Neuronal stem cell (in vitro differentiated cells): ENCODE results near the gene CTSZ.

Experiments used
- DNase-seq: peaks from one replicate; pipeline ENCODE4 v3.0.0-alpha.2; 2013; ENCODE audit warnings: low spot score
- H2AFZ ChIP-seq: one replicate; pipeline ENCODE4 v1.6.1; 2013; ENCODE audit warnings: mild to moderate bottlenecking, low read length, inconsistent platforms
- H2AK5ac ChIP-seq: 2 replicates; pipeline ENCODE4 v1.6.1; 2013; ENCODE audit warnings: low read depth, mild to moderate bottlenecking, inconsistent platforms, low read length, moderate library complexity, mixed read lengths
- H2BK120ac ChIP-seq: 2 replicates; pipeline ENCODE4 v1.6.1; 2013; ENCODE audit warnings: low read depth, mild to moderate bottlenecking, inconsistent platforms, low read length, moderate library complexity, mixed read lengths
- H2BK12ac ChIP-seq: one replicate; pipeline ENCODE4 v1.6.1; 2013; ENCODE audit warnings: low read length, inconsistent platforms
- H2BK15ac ChIP-seq: 2 replicates; pipeline ENCODE4 v1.6.1; 2013; ENCODE audit warnings: mild to moderate bottlenecking, low read length, inconsistent platforms, mixed read lengths
- H2BK5ac ChIP-seq: one replicate; pipeline ENCODE4 v1.6.1; 2013; ENCODE audit warnings: inconsistent platforms, mild to moderate bottlenecking, low read length, moderate library complexity
- H3K14ac ChIP-seq: one replicate; pipeline ENCODE4 v1.6.1; 2013; ENCODE audit warnings: low read length, inconsistent platforms
- H3K18ac ChIP-seq: 2 replicates; pipeline ENCODE4 v1.6.1; 2013; ENCODE audit warnings: low read length, inconsistent platforms
- H3K23ac ChIP-seq: 2 replicates; pipeline ENCODE4 v1.6.1; 2013; ENCODE audit warnings: low read depth, mild to moderate bottlenecking, mixed read lengths, low read length, inconsistent platforms; ENCODE audit not compliant: poor library complexity
- H3K27ac ChIP-seq: replicated peaks from 3 replicates; pipeline ENCODE4 v1.5.1; 2013; ENCODE audit warnings: low read length, inconsistent platforms
- H3K27me3 ChIP-seq, 3 experiments: 2 replicates each; pipeline ENCODE4 v1.6.1; 2013; ENCODE audit warnings: low read length in 3 of 3, mild to moderate bottlenecking in 2 of 3, inconsistent platforms in 1 of 3, low read depth in 1 of 3, mixed read lengths in 1 of 3, moderate library complexity in 1 of 3; ENCODE audit not compliant: control insufficient read depth in 3 of 3, insufficient read depth in 3 of 3
- H3K36me3 ChIP-seq, 2 donors: replicated peaks in 1 of 2; 2 replicates each; pipeline ENCODE4 v1.6.1; 2013; ENCODE audit warnings: low read length in 2 of 2; ENCODE audit not compliant: control insufficient read depth in 2 of 2, insufficient read depth in 2 of 2
- H3K4ac ChIP-seq: 2 replicates; pipeline ENCODE4 v1.6.1; 2013; ENCODE audit warnings: inconsistent platforms, mild to moderate bottlenecking, low read length, moderate library complexity
- H3K4me1 ChIP-seq, 2 donors: 1 replicate in 1 of 2; 2 replicates in 1 of 2; pipeline ENCODE4 v1.6.1; 2013; ENCODE audit warnings: low read length in 2 of 2, low read depth in 1 of 2; ENCODE audit not compliant: control insufficient read depth in 2 of 2, insufficient read depth in 1 of 2
- H3K4me2 ChIP-seq: one replicate; pipeline ENCODE4 v1.6.1; 2013; ENCODE audit warnings: mild to moderate bottlenecking, low read length, inconsistent platforms; ENCODE audit not compliant: insufficient read depth, poor library complexity, severe bottlenecking
- H3K4me3 ChIP-seq, 2 donors: 2 replicates each; pipeline ENCODE4 v1.5.1; 2013; ENCODE audit warnings: low read length in 2 of 2, mild to moderate bottlenecking in 2 of 2, inconsistent platforms in 1 of 2, moderate library complexity in 1 of 2
- H3K79me1 ChIP-seq: one replicate; pipeline ENCODE4 v1.6.1; 2013; ENCODE audit warnings: low read depth, mild to moderate bottlenecking, inconsistent platforms, low read length, moderate library complexity
- H3K9ac ChIP-seq: one replicate; pipeline ENCODE4 v1.6.1; 2013; ENCODE audit warnings: mild to moderate bottlenecking, low read depth, low read length, inconsistent platforms; ENCODE audit not compliant: poor library complexity
- H3K9me3 ChIP-seq, 2 donors: replicated peaks in 1 of 2; 2 replicates each; pipeline versions ENCODE3 to v1.6.1; 2013; ENCODE audit warnings: low read length in 2 of 2, mild to moderate bottlenecking in 2 of 2, inconsistent platforms in 1 of 2, low read depth in 1 of 2, mixed read lengths in 1 of 2, moderate library complexity in 1 of 2; ENCODE audit not compliant: control insufficient read depth in 2 of 2, insufficient read depth in 1 of 2
- H4K8ac ChIP-seq: one replicate; pipeline ENCODE4 v1.6.1; 2013; ENCODE audit warnings: low read depth, mild to moderate bottlenecking, inconsistent platforms, low read length, moderate library complexity
- H4K91ac ChIP-seq: one replicate; pipeline ENCODE4 v1.6.1; 2013; ENCODE audit warnings: low read length, low read depth, mild to moderate bottlenecking, inconsistent platforms; ENCODE audit not compliant: poor library complexity
- WGBS, 2 donors: extraction: QIAGEN DNeasy Blood & Tissue Kit; methylation state at CpG; one replicate each; pipeline ENCODE4 v1.1.7; 2013; ENCODE audit warnings: missing lambda C conversion rate in 2 of 2, mixed read lengths in 1 of 2; ENCODE audit not compliant: insufficient read length in 2 of 2, insufficient replicate concordance in 1 of 2; ENCODE audit errors: extremely low coverage in 2 of 2; 5-methylcytosine and 5-hydroxymethylcytosine counted together

CTSZ gene

DNA sequence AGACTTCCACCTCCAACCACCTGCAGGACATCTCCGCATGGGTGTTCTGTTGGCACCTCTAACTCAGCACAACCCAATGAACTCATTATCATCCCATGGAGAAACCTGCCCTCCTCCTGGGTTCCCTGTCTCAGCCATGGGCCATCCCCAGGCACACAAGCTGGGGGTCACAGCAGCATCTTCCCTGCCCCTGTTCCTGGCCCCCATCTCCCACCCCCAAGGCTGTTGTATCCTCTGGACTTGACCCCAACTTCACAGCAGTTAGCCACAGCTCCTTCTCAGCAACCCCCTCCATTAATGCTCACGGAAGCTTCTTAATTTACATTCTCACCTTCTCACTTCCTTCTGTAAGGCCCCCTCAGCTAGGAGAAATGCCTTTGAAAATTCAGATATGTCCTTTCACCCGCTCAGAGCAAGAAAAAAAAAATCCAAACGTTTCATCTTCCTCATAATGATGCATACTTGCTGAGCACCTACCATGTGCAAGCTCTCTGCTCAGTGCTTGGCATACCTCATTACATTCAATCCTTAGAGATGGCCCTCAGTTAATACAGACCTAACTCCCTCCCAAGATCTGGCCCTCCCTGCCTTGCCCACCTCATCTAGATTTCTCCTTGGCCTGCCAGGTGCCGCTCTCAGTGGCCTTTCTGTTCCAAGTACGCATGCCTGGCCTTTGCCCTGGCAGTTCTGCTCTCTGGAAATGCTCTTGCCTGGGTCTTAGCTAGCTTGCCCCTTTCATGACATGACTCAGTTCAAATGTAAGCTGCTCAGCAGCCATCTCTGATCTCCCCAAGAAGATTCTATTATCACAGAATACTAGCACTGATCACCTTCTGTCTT, 28.5 kb downstream of the CTSZ start:
- Histone ChIP-seq H3K79me1 (peaks cover 2% of the 10 kb centered on the region), H3K27me3 (peaks cover 0 to 6% (median 0%) of the 10 kb centered on the region in 3 experiments), H2BK5ac (no peak overlapping the region), H2BK120ac (no peak overlapping the region), H3K23ac (no peak overlapping the region), H4K8ac (no peak overlapping the region), H3K27ac (no peak overlapping the region), H3K4ac (no peak overlapping the region), H2BK15ac (no peak overlapping the region), H3K36me3 (peaks cover 0 to 5% of the 10 kb centered on the region in 2 donors), H2AFZ (no peak overlapping the region), H3K9me3 (peaks cover 0 to 3% of the 10 kb centered on the region in 2 donors), H3K4me1 (peaks cover 2 to 7% of the 10 kb centered on the region in 2 donors), H3K4me3 (no peak overlapping the region), H3K9ac (no peak overlapping the region), H4K91ac (no peak overlapping the region), H2BK12ac (no peak overlapping the region), H3K4me2 (no peak overlapping the region), H3K18ac (no peak overlapping the region), H3K14ac (no peak overlapping the region), H2AK5ac (no peak overlapping the region)
- WGBS, 2 donors: no CpG with 5 or more reads among the region's 6 CpGs
- DNase-seq: no peak

DNA sequence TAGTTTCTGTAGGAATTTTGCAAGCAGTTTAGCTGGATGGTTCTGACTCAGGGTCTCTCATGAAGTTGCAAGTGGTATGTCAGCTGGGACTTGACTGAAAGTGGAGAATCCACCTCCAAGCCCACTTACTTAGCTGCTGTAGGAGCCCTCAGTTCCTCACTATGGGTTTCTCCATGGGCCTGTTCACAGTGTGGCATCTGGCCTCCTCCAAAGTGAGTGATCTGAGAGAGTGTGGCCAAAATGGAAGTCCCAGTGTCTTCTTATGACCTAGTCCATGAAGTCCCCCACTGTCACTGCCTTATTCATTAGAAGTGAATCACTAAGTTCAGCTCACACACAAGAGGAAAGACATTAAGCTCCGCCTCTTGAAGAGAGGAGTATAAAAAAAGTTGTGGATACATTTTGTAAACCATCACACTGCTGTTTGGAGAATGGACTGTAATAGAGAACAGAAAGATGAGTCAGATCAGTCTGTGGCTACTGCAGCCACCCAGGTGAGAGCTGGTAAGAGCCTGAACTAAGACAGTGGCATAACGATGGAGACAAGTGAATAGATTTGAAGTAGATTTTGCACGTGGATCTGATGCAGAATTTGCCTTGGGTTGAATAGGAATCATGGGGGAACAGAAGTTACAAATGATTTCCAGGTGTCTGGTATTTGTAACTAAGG, 30.9 kb downstream of the CTSZ start:
- Histone ChIP-seq H3K4ac (no peak overlapping the region), H3K4me1 (no peaks in the 10 kb centered on the region), H3K36me3 (no peaks in the 10 kb centered on the region), H2BK15ac (no peak overlapping the region), H3K18ac (no peak overlapping the region), H3K9ac (no peak overlapping the region), H2AFZ (no peak overlapping the region), H3K14ac (no peak overlapping the region), H2AK5ac (no peak overlapping the region), H3K4me3 (no peak overlapping the region), H2BK12ac (no peak overlapping the region), H4K91ac (no peak overlapping the region), H3K4me2 (no peak overlapping the region), H2BK5ac (no peak overlapping the region), H3K23ac (no peak overlapping the region), H3K27me3 (peaks cover 0 to 9% (median 0%) of the 10 kb centered on the region in 3 experiments), H2BK120ac (no peak overlapping the region), H4K8ac (no peak overlapping the region), H3K79me1 (no peaks in the 10 kb centered on the region), H3K27ac (no peak overlapping the region), H3K9me3 (peaks cover 0 to 3% of the 10 kb centered on the region in 2 donors)
- no CpG with 5 or more reads among the region's 3 CpGs for WGBS, 2 donors
- no peak for DNase-seq

DNA sequence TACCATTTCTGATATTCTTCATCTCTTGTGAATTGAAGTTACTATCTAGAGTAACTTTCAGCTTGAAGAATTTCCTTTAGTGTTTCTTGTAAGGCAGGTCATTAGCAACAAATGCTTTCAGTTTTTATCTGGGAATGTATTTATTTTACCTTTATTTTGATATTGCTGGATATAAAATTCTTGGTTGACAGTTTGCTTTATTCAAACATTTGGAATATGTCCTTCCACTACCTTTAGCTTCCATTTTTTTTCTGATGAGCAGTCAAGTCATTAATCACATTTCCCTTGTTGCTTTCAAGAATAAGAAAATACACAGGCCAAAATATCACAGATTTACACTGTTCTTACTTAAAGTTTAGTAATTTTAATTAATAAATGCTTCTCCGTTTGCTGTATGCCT, 31.7 kb downstream of the CTSZ start:
- no peak overlapping the region for H4K8ac ChIP-seq
- H3K36me3 ChIP-seq: no peaks in the 10 kb centered on the region
- no peak overlapping the region for H2BK120ac ChIP-seq
- no peak overlapping the region for H3K4ac ChIP-seq
- no peak overlapping the region for H3K4me3 ChIP-seq
- H2BK5ac ChIP-seq: no peak overlapping the region
- H3K4me1 ChIP-seq: no peaks in the 10 kb centered on the region
- no peak for DNase-seq
- H2BK12ac ChIP-seq: no peak overlapping the region
- H2AK5ac ChIP-seq: no peak overlapping the region
- no peak overlapping the region for H3K27ac ChIP-seq
- peaks cover 0 to 3% of the 10 kb centered on the region in 2 donors for H3K9me3 ChIP-seq
- H3K27me3 ChIP-seq: peaks cover 0 to 9% (median 0%) of the 10 kb centered on the region in 3 experiments
- H2BK15ac ChIP-seq: no peak overlapping the region
- H3K9ac ChIP-seq: no peak overlapping the region
- H3K18ac ChIP-seq: no peak overlapping the region
- H2AFZ ChIP-seq: no peak overlapping the region
- H3K14ac ChIP-seq: no peak overlapping the region
- H3K79me1 ChIP-seq: no peaks in the 10 kb centered on the region
- H4K91ac ChIP-seq: no peak overlapping the region
- no peak overlapping the region for H3K23ac ChIP-seq
- no peak overlapping the region for H3K4me2 ChIP-seq
- WGBS, 2 donors: no CpG with 5 or more reads among the region's 1 CpG

DNA sequence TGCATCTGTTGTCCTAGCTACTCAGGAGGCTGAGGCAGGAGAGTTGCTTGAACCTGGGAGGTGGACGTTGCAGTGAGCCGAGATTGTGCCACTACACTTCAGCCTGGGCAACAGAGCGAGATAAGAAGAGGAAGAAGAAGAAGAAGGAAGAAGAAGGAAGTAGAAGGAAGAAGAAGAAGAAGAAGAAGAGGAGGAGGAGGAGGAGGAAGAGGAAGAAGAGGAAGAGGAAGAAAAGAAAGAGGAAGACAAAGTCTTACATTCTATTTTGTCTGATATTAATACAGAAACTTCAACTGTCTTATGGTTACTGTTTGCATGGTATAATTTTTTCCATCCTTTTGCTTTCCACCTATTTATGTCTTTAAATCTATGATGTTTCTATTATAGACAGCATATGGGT, 33.2 kb downstream of the CTSZ start:
- Histone ChIP-seq H3K27me3 (peaks cover 0 to 9% (median 0%) of the 10 kb centered on the region in 3 experiments), H2AK5ac (no peak overlapping the region), H2AFZ (no peak overlapping the region), H3K4me3 (no peak overlapping the region), H2BK120ac (no peak overlapping the region), H3K4ac (no peak overlapping the region), H3K27ac (no peak overlapping the region), H3K14ac (no peak overlapping the region), H3K4me1 (no peaks in the 10 kb centered on the region), H3K4me2 (no peak overlapping the region), H3K9ac (no peak overlapping the region), H4K91ac (no peak overlapping the region), H4K8ac (no peak overlapping the region), H2BK12ac (no peak overlapping the region), H3K23ac (no peak overlapping the region), H3K18ac (no peak overlapping the region), H3K36me3 (no peaks in the 10 kb centered on the region), H3K79me1 (no peaks in the 10 kb centered on the region), H3K9me3 (peaks cover 0 to 3% of the 10 kb centered on the region in 2 donors), H2BK5ac (no peak overlapping the region), H2BK15ac (no peak overlapping the region)
- WGBS, 2 donors: no CpG with 5 or more reads among the region's 3 CpGs
- DNase-seq: no peak
